CD14-positive monocyte (primary cell): ENCODE data around the gene TUBA1C. TPM values are rescaled to one million over a fixed set of nuclear protein-coding genes. Genes with fewer than 3 reads are reported as not detected.

Experiments
- DNase-seq, 3 donors: peaks; one replicate each; pipeline ENCODE4 v3.0.0-alpha.2; 2011 to 2022
- H2AFZ ChIP-seq: 2 replicates; pipeline ENCODE4 v1.6.0; 2012; ENCODE audit warnings: mild to moderate bottlenecking, low read depth, low read length, inconsistent platforms; ENCODE audit not compliant: insufficient read depth, poor library complexity, severe bottlenecking
- H3K27ac ChIP-seq, 2 donors: 1 replicate in 1 of 2; 2 replicates in 1 of 2; pipeline ENCODE4 v1.5.1; 2012 to 2013; ENCODE audit warnings: low read length in 2 of 2, control low read depth in 1 of 2, inconsistent platforms in 1 of 2, low read depth in 1 of 2, mild to moderate bottlenecking in 1 of 2
- H3K27me3 ChIP-seq, 2 donors: one replicate each; pipeline versions ENCODE4 v1.6.0 to v1.6.1; 2011 to 2013; ENCODE audit warnings: low read length in 2 of 2; ENCODE audit not compliant: control insufficient read depth in 2 of 2, insufficient read depth in 2 of 2
- H3K36me3 ChIP-seq, 2 donors: replicated peaks in 1 of 2; 1 replicate in 1 of 2; 2 replicates in 1 of 2; pipeline versions ENCODE4 v1.5.1 to v1.6.1; 2012 to 2013; ENCODE audit warnings: low read length in 2 of 2, control low read depth in 1 of 2, inconsistent platforms in 1 of 2, mild to moderate bottlenecking in 1 of 2; ENCODE audit not compliant: insufficient read depth in 2 of 2, control insufficient read depth in 1 of 2
- H3K4me1 ChIP-seq, 2 donors: 1 replicate in 1 of 2; 2 replicates in 1 of 2; pipeline versions ENCODE4 v1.5.1 to v1.6.1; 2012 to 2013; ENCODE audit warnings: low read length in 2 of 2, control low read depth in 1 of 2, inconsistent platforms in 1 of 2, mild to moderate bottlenecking in 1 of 2, moderate library complexity in 1 of 2; ENCODE audit not compliant: insufficient read depth in 2 of 2, control insufficient read depth in 1 of 2
- H3K4me2 ChIP-seq: replicated peaks from 2 replicates; pipeline ENCODE3; 2012; ENCODE audit warnings: low read length, moderate library complexity, mild to moderate bottlenecking; ENCODE audit not compliant: poor library complexity, severe bottlenecking; ENCODE audit errors: extremely low read depth
- H3K4me3 ChIP-seq, 3 experiments: fragments of 200-600 bp in 1 of 3; sonication (generic) in 1 of 3; replicated peaks in 1 of 3; 1 replicate in 2 of 3; 2 replicates in 1 of 3; pipeline ENCODE4 v1.5.1; 2011 to 2013; ENCODE audit warnings: low read length in 3 of 3, mild to moderate bottlenecking in 3 of 3, control low read depth in 2 of 3, low read depth in 2 of 3, inconsistent platforms in 1 of 3, moderate library complexity in 1 of 3
- H3K79me2 ChIP-seq: 2 replicates; pipeline ENCODE4 v1.6.0; 2012; ENCODE audit warnings: mild to moderate bottlenecking, control low read depth, inconsistent platforms, low read length, moderate library complexity; ENCODE audit not compliant: insufficient read depth
- H3K9ac ChIP-seq: 2 replicates; pipeline ENCODE4 v1.6.0; 2017; ENCODE audit warnings: low read length, mild to moderate bottlenecking; ENCODE audit not compliant: insufficient read depth, poor library complexity, severe bottlenecking
- H3K9me3 ChIP-seq, 2 donors: replicated peaks in 1 of 2; 1 replicate in 1 of 2; 2 replicates in 1 of 2; pipeline versions ENCODE4 v1.5.1 to v1.6.1; 2012 to 2013; ENCODE audit warnings: low read length in 2 of 2, control low read depth in 1 of 2; ENCODE audit not compliant: control insufficient read depth in 1 of 2, insufficient read depth in 1 of 2
- H4K20me1 ChIP-seq: 2 replicates; pipeline ENCODE4 v1.6.0; 2012; ENCODE audit warnings: mild to moderate bottlenecking, low read length, control low read depth, moderate library complexity; ENCODE audit not compliant: insufficient read depth
- H3K27ac Mint-ChIP-seq, 7 donors: one replicate each; pipeline ENCODE4 v1.8.0; 2020; ENCODE audit warnings: mild to moderate bottlenecking in 7 of 7, mixed read lengths in 7 of 7, moderate library complexity in 6 of 7, inconsistent platforms in 2 of 7
- H3K27me3 Mint-ChIP-seq, 3 donors: one replicate each; pipeline ENCODE4 v1.8.0; 2021 to 2022; ENCODE audit warnings: low read depth in 3 of 3, mild to moderate bottlenecking in 3 of 3, mixed read lengths in 3 of 3, moderate library complexity in 3 of 3, inconsistent platforms in 1 of 3
- H3K36me3 Mint-ChIP-seq, 2 donors: one replicate each; pipeline ENCODE4 v1.8.0; 2020; ENCODE audit warnings: mixed read lengths in 2 of 2, inconsistent platforms in 1 of 2, mild to moderate bottlenecking in 1 of 2
- H3K4me1 Mint-ChIP-seq: one replicate; pipeline ENCODE4 v1.8.0; 2020; ENCODE audit warnings: mild to moderate bottlenecking, mixed read lengths
- H3K4me3 Mint-ChIP-seq, 2 donors: one replicate each; pipeline ENCODE4 v1.8.0; 2020; ENCODE audit warnings: mild to moderate bottlenecking in 2 of 2, mixed read lengths in 2 of 2, moderate library complexity in 1 of 2
- H3K9me3 Mint-ChIP-seq, 7 donors: one replicate each; pipeline ENCODE4 v1.8.0; 2020 to 2022; ENCODE audit warnings: mixed read lengths in 7 of 7, mild to moderate bottlenecking in 6 of 7, moderate library complexity in 6 of 7, inconsistent platforms in 2 of 7
- WGBS: methylation state at CpG from one replicate; pipeline ENCODE4 v1.1.5; 2013; ENCODE audit warnings: missing lambda C conversion rate; ENCODE audit not compliant: insufficient coverage; 5-methylcytosine and 5-hydroxymethylcytosine counted together
- intact Hi-C, 2 donors: fragments of 100-400 bp; cut with micrococcal nuclease; formaldehyde crosslinking; loops; one replicate each; pipeline versions ENCODE4 v1.15.0 to v1.15.1; 2023
- polyA plus RNA-seq, 3 donors: library from polyadenylated mRNA; depleted of rRNA in 1 of 3; unstranded in 2 of 3; stranded (reverse) in 1 of 3; fragments of 300-500 nt in 2 of 3; fragments of >200 nt in 1 of 3; fragmentation: Illumina TruSeq in 2 of 3; gene quantifications; 1 replicate in 2 of 3; 2 replicates in 1 of 3; pipeline ENCODE4 v1.2.3, GENCODE V29; 2012 to 2021
- TF ChIP-seq, protein P1 (sequence below): fragments of 200-600 bp; IDR thresholded peaks from one replicate; pipeline ENCODE4 v1.8.0; 2022; ENCODE audit warnings: antibody characterized with exemption, mild to moderate bottlenecking

Gene TUBA1C
- polyA plus RNA-seq, 3 donors: 53.7 to 263 (median 61.0) TPM

GRCh38 chr12:49231878-49232655 lies 32.8 kb upstream of the TUBA1C start:
- Mint-ChIP-seq H3K4me3 (no peak overlapping the region), H3K9me3 (no peaks in the 10 kb centered on the region), H3K27ac (peak overlapping the region; percentile 99 to 100 (median 100)), H3K27me3 (peaks cover 0 to 3% (median 0%) of the 10 kb centered on the region in 3 donors), H3K36me3 (no peaks in the 10 kb centered on the region), H3K4me1 (peaks cover 44% of the 10 kb centered on the region)
- DNase-seq: no peak
- Histone ChIP-seq H3K9ac (peak overlapping the region; percentile 47), H3K79me2 (peaks cover 6% of the 10 kb centered on the region), H3K9me3 (no peaks in the 10 kb centered on the region), H2AFZ (no peak overlapping the region), H3K27me3 (no peaks in the 10 kb centered on the region), H3K27ac (peak overlapping the region; percentile 83 to 99), H3K4me2 (peak overlapping the region; percentile 64), H3K4me3 (peak overlapping the region in 1 of 3 experiments; percentile 80), H3K4me1 (peaks cover 47 to 63% of the 10 kb centered on the region in 2 donors), H3K36me3 (no peaks in the 10 kb centered on the region), H4K20me1 (no peaks in the 10 kb centered on the region)
- WGBS: 95% methylated on average over 3 of the region's 9 CpGs
- intact Hi-C loops: loop anchor here (5.0 to 10.0 kb wide), 3 partner anchors 45 to 100 kb away; partner anchors contain the start of genes TUBA1B (in 2 of the 2) and TUBA1A (in 1 of the 2)
- TF ChIP-seq, protein P1, sequence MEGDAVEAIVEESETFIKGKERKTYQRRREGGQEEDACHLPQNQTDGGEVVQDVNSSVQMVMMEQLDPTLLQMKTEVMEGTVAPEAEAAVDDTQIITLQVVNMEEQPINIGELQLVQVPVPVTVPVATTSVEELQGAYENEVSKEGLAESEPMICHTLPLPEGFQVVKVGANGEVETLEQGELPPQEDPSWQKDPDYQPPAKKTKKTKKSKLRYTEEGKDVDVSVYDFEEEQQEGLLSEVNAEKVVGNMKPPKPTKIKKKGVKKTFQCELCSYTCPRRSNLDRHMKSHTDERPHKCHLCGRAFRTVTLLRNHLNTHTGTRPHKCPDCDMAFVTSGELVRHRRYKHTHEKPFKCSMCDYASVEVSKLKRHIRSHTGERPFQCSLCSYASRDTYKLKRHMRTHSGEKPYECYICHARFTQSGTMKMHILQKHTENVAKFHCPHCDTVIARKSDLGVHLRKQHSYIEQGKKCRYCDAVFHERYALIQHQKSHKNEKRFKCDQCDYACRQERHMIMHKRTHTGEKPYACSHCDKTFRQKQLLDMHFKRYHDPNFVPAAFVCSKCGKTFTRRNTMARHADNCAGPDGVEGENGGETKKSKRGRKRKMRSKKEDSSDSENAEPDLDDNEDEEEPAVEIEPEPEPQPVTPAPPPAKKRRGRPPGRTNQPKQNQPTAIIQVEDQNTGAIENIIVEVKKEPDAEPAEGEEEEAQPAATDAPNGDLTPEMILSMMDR: no peak

GRCh38 chr12:49232940-49233841 lies 31.7 kb upstream of the TUBA1C start:
- peaks cover 0 to 3% (median 2%) of the 10 kb centered on the region in 3 donors for H3K27me3 Mint-ChIP-seq
- Histone ChIP-seq H3K4me2 (peak overlapping the region; percentile 68), H3K27ac (peak overlapping the region; percentile 90 to 99), H3K27me3 (no peaks in the 10 kb centered on the region), H3K79me2 (peaks cover 6% of the 10 kb centered on the region), H3K4me1 (peaks cover 47 to 63% of the 10 kb centered on the region in 2 donors), H3K4me3 (peak overlapping the region; percentile 14 to 80 (median 32)), H2AFZ (no peak overlapping the region), H3K9me3 (no peaks in the 10 kb centered on the region), H3K9ac (peak overlapping the region; percentile 69), H4K20me1 (no peaks in the 10 kb centered on the region), H3K36me3 (no peaks in the 10 kb centered on the region)
- peak overlapping the region; percentile 87 to 90 for H3K4me3 Mint-ChIP-seq
- intact Hi-C loops: loop anchor here (5.0 to 10.0 kb wide), 3 partner anchors 46 to 101 kb away; partner anchors contain the start of genes TUBA1B (in 2 of the 2) and TUBA1A (in 1 of the 2)
- H3K9me3 Mint-ChIP-seq: no peaks in the 10 kb centered on the region
- peak; percentile 23 to 47 (median 40) for DNase-seq
- peaks cover 44% of the 10 kb centered on the region for H3K4me1 Mint-ChIP-seq
- H3K27ac Mint-ChIP-seq: peak overlapping the region; percentile 99 to 100 (median 100)
- no peaks in the 10 kb centered on the region for H3K36me3 Mint-ChIP-seq
- 14% methylated on average over 19 of the region's 25 CpGs for WGBS
- TF ChIP-seq, protein P1: no peak
